GM12878 (cell line): ENCODE results near the gene SFT2D1. TPM values are rescaled to one million over a fixed set of nuclear protein-coding genes. Genes with fewer than 3 reads are reported as not detected.

ENCODE experiments used
- ATAC-seq: fragments of 200-7000 bp; cut with Tn5 transposase; 3 replicates; pipeline ENCODE4 v1.9.1; 2020; ENCODE audit warnings: mild to moderate bottlenecking, moderate library complexity
- BruUV-seq: library from RNA; stranded (reverse); fragments of 400-500 nt; replicated peaks from 2 replicates; lab custom pipeline; 2021; lab: Mats Ljungman, UMichigan
- CTCF ChIA-PET: fragments of 300-600 bp; sonication (Branson Sonifier 250); formaldehyde crosslinking; extraction: SDS; loops from one replicate; lab custom pipeline; 2021; ENCODE audit warnings: inconsistent platforms; lab: Yijun Ruan, JAX
- POLR2A ChIA-PET: fragments of 350-600 bp; formaldehyde crosslinking; extraction: SDS; loops from one replicate; lab custom pipeline; 2021; ENCODE audit warnings: inconsistent platforms; lab: Charles Lee
- RAD21 ChIA-PET: fragments of 300-600 bp; sonication (Branson Sonifier 250); formaldehyde crosslinking; loops from one replicate; lab custom pipeline; 2023; ENCODE audit warnings: antibody characterized with exemption; ENCODE audit not compliant: unreplicated experiment; lab: Charles Lee
- SMC1A ChIA-PET: fragments of 300-600 bp; sonication (Branson Sonifier 250); formaldehyde crosslinking; loops from one replicate; lab custom pipeline; 2023; ENCODE audit not compliant: unreplicated experiment, uncharacterized antibody; lab: Charles Lee
- DNase-seq: peaks from one replicate; pipeline ENCODE4 v3.0.0-alpha.2; 2011; ENCODE audit warnings: low read depth, low spot score
- FAIRE-seq: peaks from 3 replicates; lab custom pipeline; 2011; peaks lifted over from hg19 to GRCh38; lab: Jason Lieb, UNC
- H2AFZ ChIP-seq: 2 replicates; pipeline ENCODE4 v1.6.0; 2011; ENCODE audit warnings: low read depth, low read length, control low read depth; ENCODE audit not compliant: control insufficient read depth
- H3K27ac ChIP-seq: 2 replicates; pipeline ENCODE4 v1.5.1; 2011; ENCODE audit warnings: control low read depth; ENCODE audit not compliant: control insufficient read depth, insufficient read depth
- H3K27me3 ChIP-seq, 2 experiments: replicated peaks in 1 of 2; 2 replicates each; pipeline versions ENCODE4 v1.6.0 to v1.6.1; 2011; ENCODE audit warnings: low read length in 1 of 2; ENCODE audit not compliant: control insufficient read depth in 2 of 2, insufficient read depth in 2 of 2
- H3K36me3 ChIP-seq, 2 experiments: 2 replicates each; pipeline ENCODE4 v1.5.1; 2011; ENCODE audit warnings: low read length in 1 of 2; ENCODE audit not compliant: control insufficient read depth in 2 of 2, insufficient read depth in 2 of 2
- H3K4me1 ChIP-seq: 2 replicates; pipeline ENCODE4 v1.6.1; 2011; ENCODE audit warnings: mild to moderate bottlenecking, low read length, moderate library complexity, mixed read lengths; ENCODE audit not compliant: control insufficient read depth, insufficient read depth
- H3K4me2 ChIP-seq: 2 replicates; pipeline ENCODE4 v1.6.0; 2011; ENCODE audit warnings: control low read depth; ENCODE audit not compliant: control insufficient read depth, insufficient read depth
- H3K4me3 ChIP-seq: fragments of 200-600 bp; sonication (generic); 2 replicates; pipeline ENCODE4 v1.5.1; 2016
- H3K79me2 ChIP-seq: 2 replicates; pipeline ENCODE4 v1.6.0; 2011; ENCODE audit warnings: low read length; ENCODE audit not compliant: control insufficient read depth, insufficient read depth
- H3K9ac ChIP-seq: 2 replicates; pipeline ENCODE4 v1.8.0; 2011; ENCODE audit warnings: low read length, control low read depth, mixed read lengths; ENCODE audit not compliant: control insufficient read depth, insufficient read depth
- H3K9me3 ChIP-seq: replicated peaks from 3 replicates; pipeline ENCODE4 v1.5.1; 2011; ENCODE audit warnings: mild to moderate bottlenecking, low read length; ENCODE audit not compliant: control insufficient read depth, insufficient read depth
- H4K20me1 ChIP-seq: 2 replicates; pipeline ENCODE4 v1.6.0; 2011; ENCODE audit not compliant: control insufficient read depth, insufficient read depth
- ATF2 ChIP-seq: IDR thresholded peaks from 2 replicates; pipeline ENCODE4 v1.6.1; 2012; ENCODE audit warnings: low read length, inconsistent platforms
- EGR1 ChIP-seq, 2 experiments: IDR thresholded peaks; 1 replicate in 1 of 2; 2 replicates in 1 of 2; pipeline ENCODE4 v1.6.1; 2011 to 2012; ENCODE audit warnings: low read depth in 2 of 2, low read length in 2 of 2, borderline replicate concordance in 1 of 2, mild to moderate bottlenecking in 1 of 2, moderate library complexity in 1 of 2
- EP300 ChIP-seq, 2 experiments: fragments of 150-350 bp in 1 of 2; IDR thresholded peaks; 2 replicates each; pipeline ENCODE4 v1.6.1; 2011 to 2012; ENCODE audit warnings: low read depth in 2 of 2, low read length in 2 of 2, borderline replicate concordance in 1 of 2, improper control_type of control experiment in 1 of 2, inconsistent platforms in 1 of 2; ENCODE audit not compliant: control insufficient read depth in 1 of 2
- NR2F1 ChIP-seq: fragments of 450-650 bp; conservative IDR thresholded peaks from 2 replicates; pipeline ENCODE4 v1.6.1; 2017; ENCODE audit warnings: mild to moderate bottlenecking
- POLR2AphosphoS5 ChIP-seq: IDR thresholded peaks from 2 replicates; pipeline ENCODE4 v1.6.1; 2011; ENCODE audit warnings: mild to moderate bottlenecking, low read length, inconsistent platforms
- RUNX3 ChIP-seq: IDR thresholded peaks from 2 replicates; pipeline ENCODE4 v1.6.1; 2012; ENCODE audit warnings: low read length, inconsistent platforms
- TCF12 ChIP-seq: IDR thresholded peaks from 2 replicates; pipeline ENCODE4 v1.6.1; 2011; ENCODE audit warnings: low read depth, mild to moderate bottlenecking, low read length
- WGBS: methylation state at CpG from one replicate; pipeline ENCODE4 v1.1.6; 2016; ENCODE audit warnings: low lambda C conversion rate; ENCODE audit not compliant: insufficient replicate concordance, insufficient coverage; ENCODE audit errors: missing lambda C conversion rate; 5-methylcytosine and 5-hydroxymethylcytosine counted together
- in situ Hi-C: fragments of 300-500 bp; cut with MboI; formaldehyde crosslinking; loops from 9 replicates; pipeline ENCODE4 v1.14.3; 2018; ENCODE audit warnings: mixed read lengths
- intact Hi-C: fragments of 100-400 bp; cut with micrococcal nuclease; formaldehyde crosslinking; loops from one replicate; pipeline ENCODE4 v1.14.2; 2022; ENCODE audit not compliant: unreplicated experiment
- polyA plus RNA-seq, 11 experiments: library from polyadenylated mRNA; depleted of rRNA in 4 of 11; unstranded in 6 of 11; stranded (reverse) in 5 of 11; fragments of >200 nt; fragmentation: Nextera tagmentation in 4 of 11; fragmentation: Illumina TruSeq in 1 of 11; extraction: Ambion mirVana in 4 of 11; extraction: Trizol in 1 of 11; gene quantifications; 1 replicate in 1 of 11; 2 replicates in 10 of 11; pipeline versions ENCODE4 v1.2.1 to v1.2.3, GENCODE V29; 2011 to 2016; ENCODE audit warnings: inconsistent platforms in 2 of 11, missing spikeins in 2 of 11, low read depth in 1 of 11
- total RNA-seq, 4 experiments: library from RNA; depleted of rRNA in 3 of 4; stranded (reverse); fragments of >200 nt in 3 of 4; fragmentation: Illumina TruSeq in 1 of 4; extraction: Trizol in 1 of 4; gene quantifications; 2 replicates each; pipeline versions ENCODE4 v1.2.1 to v1.2.3, GENCODE V29; 2013 to 2021
- TF ChIP-seq, protein P1 (sequence below): IDR thresholded peaks from 2 replicates; pipeline ENCODE4 v1.6.1; 2011; ENCODE audit warnings: borderline replicate concordance, low read depth, mild to moderate bottlenecking, moderate library complexity, low read length; ENCODE audit not compliant: insufficient read depth, poor library complexity, severe bottlenecking
- TF ChIP-seq, protein P2 (sequence below): fragments of 450-650 bp; formaldehyde crosslinking; IDR thresholded peaks from 2 replicates; pipeline ENCODE4 v1.4.0; 2022; ENCODE audit warnings: mild to moderate bottlenecking, moderate library complexity
- TF ChIP-seq, protein P3 (sequence below): fragments of 450-650 bp; IDR thresholded peaks from 2 replicates; pipeline ENCODE4 v1.6.1; 2017; ENCODE audit warnings: mild to moderate bottlenecking, low read depth, inconsistent platforms; ENCODE audit not compliant: poor library complexity, severe bottlenecking

The SFT2D1 gene
- total and polyA plus RNA-seq, 10 of the 15 experiments (the other 5 are each of a cell fraction or from before 2014, with no cell fraction given), result 69.5 to 281 (median 124) TPM

DNA sequence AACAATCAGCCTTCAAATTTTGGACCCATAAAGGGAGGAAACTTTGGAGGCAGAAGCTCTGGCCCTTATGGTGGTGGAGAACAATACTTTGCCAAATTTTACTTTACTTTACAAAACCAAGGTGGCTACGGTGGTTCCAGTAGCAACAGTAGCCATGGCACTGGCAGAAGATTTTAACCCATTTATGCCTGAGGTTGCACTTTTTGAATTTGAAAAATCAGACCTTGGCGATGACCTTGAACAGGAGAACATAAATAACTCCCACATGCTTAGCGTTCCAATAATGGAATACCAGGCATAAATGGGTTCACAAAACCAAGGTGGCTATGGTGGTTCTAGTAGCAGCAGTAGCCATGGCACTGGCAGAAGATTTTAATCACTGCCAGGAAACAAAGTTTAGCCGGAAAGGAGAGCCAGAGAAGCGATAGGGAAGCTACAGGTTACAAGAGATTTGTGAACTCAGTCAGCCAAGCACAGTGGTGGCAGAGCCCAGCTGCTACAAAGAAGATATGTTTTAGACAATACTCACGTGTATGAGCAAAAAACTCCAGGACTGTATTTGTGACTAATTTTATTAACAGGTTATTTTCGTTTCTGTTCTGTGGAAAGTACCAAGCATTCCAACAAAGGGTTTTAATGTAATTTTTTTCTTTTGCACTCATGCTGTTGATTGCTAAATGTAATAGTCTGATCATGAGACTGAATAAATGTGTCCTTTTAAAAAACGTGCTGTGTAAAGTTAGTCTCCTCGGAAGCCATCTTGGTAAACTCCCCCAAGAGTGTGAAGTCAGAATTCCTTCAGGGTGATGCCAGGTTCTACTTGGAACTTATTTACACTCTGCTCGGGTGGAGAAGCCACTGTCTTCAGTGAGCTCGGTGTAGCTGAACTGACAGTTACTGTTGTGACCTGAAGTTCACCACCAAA lies 6.7 kb downstream of the SFT2D1 start:
- 19% methylated on average over 11 of the region's 11 CpGs for WGBS
- Histone ChIP-seq H3K27ac (peak overlapping the region; percentile 93), H3K9ac (peak overlapping the region; percentile 39; the same call in 1 of the 2 replicates), H3K79me2 (peaks cover 100% of the 10 kb centered on the region), H3K4me3 (peak overlapping the region; percentile 53; the same call in 1 of the 2 replicates), H3K4me1 (peaks cover 43% of the 10 kb centered on the region), H4K20me1 (0 out of 2 replicates have a peak, but pooled peaks cover 3% of the 10 kb centered on the region), H3K27me3 (no peaks in the 10 kb centered on the region), H3K4me2 (peak overlapping the region; percentile 72), H3K9me3 (no peaks in the 10 kb centered on the region; the same call in 2 of the 3 replicates), H3K36me3 (peaks cover 2 to 22% of the 10 kb centered on the region in 2 experiments), H2AFZ (no peak overlapping the region)
- peak; percentile 57 for ATAC-seq
- in situ Hi-C loops (no loop called here), intact Hi-C loops (loop anchor here (10.0 kb wide), 1 partner anchor 759 kb away; no protein-coding TSS in a partner anchor)
- ChIA-PET CTCF (interaction anchor here (0.8 to 4.7 kb wide), 9 partner anchors 9 to 65 kb away, joined by 3 to 45 read pairs (median 5); no protein-coding TSS in a partner anchor), SMC1A (interaction anchor here (0.9 to 4.9 kb wide), 10 partner anchors 9 to 65 kb away, joined by 3 to 41 read pairs (median 5); no protein-coding TSS in a partner anchor), RAD21 (interaction anchor here (1.1 to 5.3 kb wide), 9 partner anchors 9 to 65 kb away, joined by 3 to 43 read pairs (median 4); no protein-coding TSS in a partner anchor), POLR2A (interaction anchor here (0.6 to 3.6 kb wide), 9 partner anchors 8 to 759 kb away, joined by 3 to 24 read pairs (median 5); no protein-coding TSS in a partner anchor)
- peak; percentile 7 for FAIRE-seq
- DNase-seq, result peak; percentile 71
- BruUV-seq, result no TSS peak
- TF ChIP-seq ATF2, result peak; percentile 86
- TF ChIP-seq TCF12, result peak; percentile 58; the same call in 1 of the 2 replicates
- peak; percentile 13 to 75; a peak in 1 of 4 replicates for TF ChIP-seq EP300 (IDR thresholded peaks at IDR 0.05; ENCODE audit: borderline replicate concordance in 1 of 2, control insufficient read depth in 1 of 2, low read depth in 2 of 2, low read length in 2 of 2)
- TF ChIP-seq, protein P1, sequence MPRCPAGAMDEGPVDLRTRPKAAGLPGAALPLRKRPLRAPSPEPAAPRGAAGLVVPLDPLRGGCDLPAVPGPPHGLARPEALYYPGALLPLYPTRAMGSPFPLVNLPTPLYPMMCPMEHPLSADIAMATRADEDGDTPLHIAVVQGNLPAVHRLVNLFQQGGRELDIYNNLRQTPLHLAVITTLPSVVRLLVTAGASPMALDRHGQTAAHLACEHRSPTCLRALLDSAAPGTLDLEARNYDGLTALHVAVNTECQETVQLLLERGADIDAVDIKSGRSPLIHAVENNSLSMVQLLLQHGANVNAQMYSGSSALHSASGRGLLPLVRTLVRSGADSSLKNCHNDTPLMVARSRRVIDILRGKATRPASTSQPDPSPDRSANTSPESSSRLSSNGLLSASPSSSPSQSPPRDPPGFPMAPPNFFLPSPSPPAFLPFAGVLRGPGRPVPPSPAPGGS, result peak; percentile 63
- TF ChIP-seq, protein P2, sequence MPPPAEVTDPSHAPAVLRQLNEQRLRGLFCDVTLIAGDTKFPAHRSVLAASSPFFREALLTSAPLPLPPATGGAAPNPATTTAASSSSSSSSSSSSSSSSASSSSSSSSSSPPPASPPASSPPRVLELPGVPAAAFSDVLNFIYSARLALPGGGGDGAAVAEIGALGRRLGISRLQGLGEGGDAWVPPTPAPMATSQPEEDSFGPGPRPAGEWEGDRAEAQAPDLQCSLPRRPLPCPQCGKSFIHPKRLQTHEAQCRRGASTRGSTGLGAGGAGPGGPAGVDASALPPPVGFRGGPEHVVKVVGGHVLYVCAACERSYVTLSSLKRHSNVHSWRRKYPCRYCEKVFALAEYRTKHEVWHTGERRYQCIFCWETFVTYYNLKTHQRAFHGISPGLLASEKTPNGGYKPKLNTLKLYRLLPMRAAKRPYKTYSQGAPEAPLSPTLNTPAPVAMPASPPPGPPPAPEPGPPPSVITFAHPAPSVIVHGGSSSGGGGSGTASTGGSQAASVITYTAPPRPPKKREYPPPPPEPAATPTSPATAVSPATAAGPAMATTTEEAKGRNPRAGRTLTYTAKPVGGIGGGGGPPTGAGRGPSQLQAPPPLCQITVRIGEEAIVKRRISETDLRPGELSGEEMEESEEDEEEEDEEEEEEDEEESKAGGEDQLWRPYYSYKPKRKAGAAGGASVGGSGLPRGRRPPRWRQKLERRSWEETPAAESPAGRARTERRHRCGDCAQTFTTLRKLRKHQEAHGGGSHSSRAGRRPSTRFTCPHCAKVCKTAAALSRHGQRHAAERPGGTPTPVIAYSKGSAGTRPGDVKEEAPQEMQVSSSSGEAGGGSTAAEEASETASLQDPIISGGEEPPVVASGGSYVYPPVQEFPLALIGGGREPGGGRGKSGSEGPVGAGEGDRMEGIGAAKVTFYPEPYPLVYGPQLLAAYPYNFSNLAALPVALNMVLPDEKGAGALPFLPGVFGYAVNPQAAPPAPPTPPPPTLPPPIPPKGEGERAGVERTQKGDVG (CRISPR knock-in tag), result 0 out of 2 replicates have a peak, but pooled peaks have one; percentile 24
- TF ChIP-seq POLR2AphosphoS5, result peak; percentile 66
- TF ChIP-seq EGR1 (IDR thresholded peaks at IDR 0.05; ENCODE audit: borderline replicate concordance in 1 of 2, low read depth in 2 of 2, low read length in 2 of 2), result no peak
- TF ChIP-seq, protein P3, sequence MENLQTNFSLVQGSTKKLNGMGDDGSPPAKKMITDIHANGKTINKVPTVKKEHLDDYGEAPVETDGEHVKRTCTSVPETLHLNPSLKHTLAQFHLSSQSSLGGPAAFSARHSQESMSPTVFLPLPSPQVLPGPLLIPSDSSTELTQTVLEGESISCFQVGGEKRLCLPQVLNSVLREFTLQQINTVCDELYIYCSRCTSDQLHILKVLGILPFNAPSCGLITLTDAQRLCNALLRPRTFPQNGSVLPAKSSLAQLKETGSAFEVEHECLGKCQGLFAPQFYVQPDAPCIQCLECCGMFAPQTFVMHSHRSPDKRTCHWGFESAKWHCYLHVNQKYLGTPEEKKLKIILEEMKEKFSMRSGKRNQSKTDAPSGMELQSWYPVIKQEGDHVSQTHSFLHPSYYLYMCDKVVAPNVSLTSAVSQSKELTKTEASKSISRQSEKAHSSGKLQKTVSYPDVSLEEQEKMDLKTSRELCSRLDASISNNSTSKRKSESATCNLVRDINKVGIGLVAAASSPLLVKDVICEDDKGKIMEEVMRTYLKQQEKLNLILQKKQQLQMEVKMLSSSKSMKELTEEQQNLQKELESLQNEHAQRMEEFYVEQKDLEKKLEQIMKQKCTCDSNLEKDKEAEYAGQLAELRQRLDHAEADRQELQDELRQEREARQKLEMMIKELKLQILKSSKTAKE, result peak; percentile 56
- TF ChIP-seq RUNX3, result no peak
- TF ChIP-seq NR2F1, result 0 out of 2 replicates have a peak, but pooled peaks have one; percentile 15
